Measurements from ENCODE around the gene SLC22A12. TPM values are rescaled to one million over a fixed set of nuclear protein-coding genes. Genes with fewer than 3 reads are reported as not detected.

Gene SLC22A12
- total RNA-seq, 1 donor from 2014 or later = not detected

DNA sequence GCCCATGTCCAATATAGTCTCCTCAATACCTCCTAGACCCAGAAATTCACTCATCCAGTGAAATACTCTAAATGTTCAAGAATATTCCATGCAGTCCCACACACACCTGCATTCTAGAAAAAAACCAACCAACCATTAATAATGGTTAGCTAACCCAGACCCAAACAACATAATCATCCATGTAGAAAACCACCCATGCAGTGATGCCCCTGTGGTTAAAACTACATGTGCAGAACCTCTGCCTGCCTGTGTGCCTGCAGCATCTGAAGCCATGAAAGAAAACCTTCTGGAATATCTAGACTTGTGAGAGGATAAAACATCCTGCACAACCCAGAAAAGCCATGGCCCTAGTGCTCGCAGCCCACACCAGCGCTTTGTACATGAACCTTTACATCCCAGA lies 47.8 kb downstream of the SLC22A12 start:
- Histone ChIP-seq H3K27me3 (ENCODE audit: control insufficient read depth, insufficient read depth, low read length) (peaks cover 81% of the 10 kb centered on the region), H3K4me3 (ENCODE audit: low read depth, low read length) (no peak overlapping the region), H3K36me3 (ENCODE audit: control insufficient read depth, insufficient read depth, low read length) (no peaks in the 10 kb centered on the region)
- TF ChIP-seq, protein P1, sequence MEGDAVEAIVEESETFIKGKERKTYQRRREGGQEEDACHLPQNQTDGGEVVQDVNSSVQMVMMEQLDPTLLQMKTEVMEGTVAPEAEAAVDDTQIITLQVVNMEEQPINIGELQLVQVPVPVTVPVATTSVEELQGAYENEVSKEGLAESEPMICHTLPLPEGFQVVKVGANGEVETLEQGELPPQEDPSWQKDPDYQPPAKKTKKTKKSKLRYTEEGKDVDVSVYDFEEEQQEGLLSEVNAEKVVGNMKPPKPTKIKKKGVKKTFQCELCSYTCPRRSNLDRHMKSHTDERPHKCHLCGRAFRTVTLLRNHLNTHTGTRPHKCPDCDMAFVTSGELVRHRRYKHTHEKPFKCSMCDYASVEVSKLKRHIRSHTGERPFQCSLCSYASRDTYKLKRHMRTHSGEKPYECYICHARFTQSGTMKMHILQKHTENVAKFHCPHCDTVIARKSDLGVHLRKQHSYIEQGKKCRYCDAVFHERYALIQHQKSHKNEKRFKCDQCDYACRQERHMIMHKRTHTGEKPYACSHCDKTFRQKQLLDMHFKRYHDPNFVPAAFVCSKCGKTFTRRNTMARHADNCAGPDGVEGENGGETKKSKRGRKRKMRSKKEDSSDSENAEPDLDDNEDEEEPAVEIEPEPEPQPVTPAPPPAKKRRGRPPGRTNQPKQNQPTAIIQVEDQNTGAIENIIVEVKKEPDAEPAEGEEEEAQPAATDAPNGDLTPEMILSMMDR (IDR thresholded peaks at IDR 0.05; ENCODE audit: insufficient read depth, low read length, poor library complexity, severe bottlenecking) = no peak
- no peak for DNase-seq (ENCODE audit: low read depth)

DNA sequence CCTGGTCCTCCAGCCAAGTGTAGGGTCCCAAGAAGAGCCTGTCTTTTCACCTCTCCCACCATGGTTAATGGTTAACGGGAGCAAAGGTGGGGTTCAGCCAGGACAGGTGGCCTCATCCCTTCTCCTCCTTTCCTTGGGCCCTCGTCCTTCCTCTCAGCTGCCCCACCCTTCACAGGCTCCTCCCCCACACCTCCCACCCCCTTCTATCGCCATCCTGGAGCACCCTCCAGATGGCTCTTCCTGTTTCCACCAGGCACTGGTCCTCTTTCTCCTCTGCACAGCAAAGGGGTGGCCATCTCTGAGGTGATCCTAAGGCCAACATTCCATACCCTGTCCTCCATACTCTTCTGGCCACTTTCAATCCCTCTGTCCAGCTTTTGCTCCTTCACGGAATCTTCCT lies 48.9 kb downstream of the SLC22A12 start:
- no peak for DNase-seq (ENCODE audit: low read depth)
- Histone ChIP-seq H3K36me3 (ENCODE audit: control insufficient read depth, insufficient read depth, low read length) (no peaks in the 10 kb centered on the region), H3K4me3 (ENCODE audit: low read depth, low read length) (no peak overlapping the region), H3K27me3 (ENCODE audit: control insufficient read depth, insufficient read depth, low read length) (peaks cover 86% of the 10 kb centered on the region)
- TF ChIP-seq, protein P1 (IDR thresholded peaks at IDR 0.05; ENCODE audit: insufficient read depth, low read length, poor library complexity, severe bottlenecking) = no peak

DNA sequence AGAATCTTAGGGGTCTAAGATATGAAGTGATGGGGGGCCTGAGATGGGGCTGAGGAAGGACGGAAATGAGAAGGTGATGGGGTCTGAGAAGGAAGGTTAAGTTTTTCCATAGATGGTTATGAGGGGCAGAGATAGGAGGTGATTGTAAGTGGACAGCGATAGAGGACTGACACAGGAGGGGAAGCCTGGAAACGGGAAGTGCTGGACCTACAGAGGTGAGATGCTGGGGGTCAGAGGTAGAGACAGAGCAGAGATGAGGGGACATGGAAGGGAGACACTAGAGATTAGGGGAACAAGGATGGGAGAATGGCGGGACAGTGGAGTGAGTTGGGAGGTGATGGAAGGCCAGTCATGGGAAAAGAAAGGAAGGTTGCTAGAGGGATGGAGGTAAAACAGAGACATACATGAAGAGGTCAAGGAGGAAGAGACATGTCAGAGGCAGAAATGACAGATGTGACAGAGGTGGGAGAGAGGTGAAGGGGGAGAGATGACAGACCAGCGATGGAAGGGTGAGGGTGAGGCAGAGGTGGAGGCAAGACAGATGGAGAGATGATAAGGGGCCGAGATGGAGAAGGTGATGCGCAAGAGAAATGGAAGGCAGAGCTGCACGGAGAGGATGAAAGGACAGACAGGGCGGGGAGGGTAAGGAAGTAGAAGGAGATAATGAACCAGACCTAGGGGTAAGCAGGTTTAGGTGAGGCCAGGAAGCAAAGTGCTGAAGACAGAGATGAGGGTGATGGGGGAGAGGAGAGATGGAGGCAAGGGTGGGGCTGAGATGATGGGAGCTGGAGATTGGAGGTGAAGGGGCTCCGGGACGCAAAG lies 50.8 kb downstream of the SLC22A12 start:
- H3K36me3 ChIP-seq (ENCODE audit: control insufficient read depth, insufficient read depth, low read length) = no peaks in the 10 kb centered on the region
- H3K4me3 ChIP-seq (ENCODE audit: low read depth, low read length) = no peak overlapping the region
- H3K27me3 ChIP-seq (ENCODE audit: control insufficient read depth, insufficient read depth, low read length) = peaks cover 98% of the 10 kb centered on the region
- TF ChIP-seq, protein P1 (IDR thresholded peaks at IDR 0.05; ENCODE audit: insufficient read depth, low read length, poor library complexity, severe bottlenecking) = no peak
- no peak for DNase-seq (ENCODE audit: low read depth)

DNA sequence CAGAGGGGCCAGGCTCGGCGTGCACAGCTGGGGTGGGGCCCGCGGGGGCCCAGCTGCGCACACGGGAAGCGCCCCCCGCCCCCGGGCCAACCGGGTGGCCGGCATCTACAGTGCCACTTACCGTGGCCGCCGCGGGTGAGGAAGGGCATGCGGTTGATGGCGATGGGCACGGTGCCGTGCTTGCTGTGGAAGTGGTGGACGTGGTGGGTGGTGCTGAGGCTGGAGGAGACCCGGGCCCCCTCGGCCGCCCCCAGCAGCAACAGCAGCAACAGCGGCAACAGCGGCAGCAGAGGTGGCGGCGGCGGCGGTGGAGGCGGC lies 51.4 kb downstream of the SLC22A12 start:
- Histone ChIP-seq H3K4me3 (ENCODE audit: low read depth, low read length) (no peak overlapping the region), H3K36me3 (ENCODE audit: control insufficient read depth, insufficient read depth, low read length) (no peaks in the 10 kb centered on the region), H3K27me3 (ENCODE audit: control insufficient read depth, insufficient read depth, low read length) (peaks cover 96% of the 10 kb centered on the region)
- TF ChIP-seq, protein P1 (IDR thresholded peaks at IDR 0.05; ENCODE audit: insufficient read depth, low read length, poor library complexity, severe bottlenecking) = no peak
- DNase-seq (ENCODE audit: low read depth) = no peak

DNA sequence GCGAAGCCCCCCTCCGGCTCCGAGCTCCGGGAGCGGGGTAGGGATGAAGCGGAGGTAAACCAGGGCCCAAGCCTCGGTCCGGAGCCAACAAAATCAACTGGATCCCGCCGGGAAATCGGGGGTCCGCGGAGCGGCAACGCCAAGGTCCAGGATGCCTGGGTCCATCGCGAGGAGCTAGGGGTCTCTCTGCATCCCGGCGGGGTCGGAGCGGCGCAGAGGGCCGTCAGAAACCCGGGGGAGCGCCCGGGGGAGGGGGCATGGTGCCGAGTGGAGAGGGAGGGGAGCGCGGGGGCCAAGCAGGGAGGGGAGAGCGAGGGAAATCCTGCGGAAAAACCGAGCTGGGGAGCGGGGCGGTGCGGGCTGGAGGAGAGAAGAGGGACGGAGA lies 51.8 kb downstream of the SLC22A12 start:
- DNase-seq (ENCODE audit: low read depth) = no peak
- TF ChIP-seq, protein P1 (IDR thresholded peaks at IDR 0.05; ENCODE audit: insufficient read depth, low read length, poor library complexity, severe bottlenecking) = no peak
- H3K36me3 ChIP-seq (ENCODE audit: control insufficient read depth, insufficient read depth, low read length) = no peaks in the 10 kb centered on the region
- H3K4me3 ChIP-seq (ENCODE audit: low read depth, low read length) = no peak overlapping the region
- H3K27me3 ChIP-seq (ENCODE audit: control insufficient read depth, insufficient read depth, low read length) = peaks cover 96% of the 10 kb centered on the region

Measured in kidney epithelial cell (primary cell).